Suppressor macrophage treated with lipopolysaccharide for 4 hours (primary cell): ENCODE data around the gene MRPL57.
"Not testable (repeated sequence)": the region's sequence is repeated elsewhere in the genome, so short reads cannot be mapped to it uniquely, and the experiment has no call there.

Source experiments
- DNase-seq: peaks from one replicate; pipeline ENCODE4 v3.0.0-alpha.2; 2020

Gene MRPL57

DNA sequence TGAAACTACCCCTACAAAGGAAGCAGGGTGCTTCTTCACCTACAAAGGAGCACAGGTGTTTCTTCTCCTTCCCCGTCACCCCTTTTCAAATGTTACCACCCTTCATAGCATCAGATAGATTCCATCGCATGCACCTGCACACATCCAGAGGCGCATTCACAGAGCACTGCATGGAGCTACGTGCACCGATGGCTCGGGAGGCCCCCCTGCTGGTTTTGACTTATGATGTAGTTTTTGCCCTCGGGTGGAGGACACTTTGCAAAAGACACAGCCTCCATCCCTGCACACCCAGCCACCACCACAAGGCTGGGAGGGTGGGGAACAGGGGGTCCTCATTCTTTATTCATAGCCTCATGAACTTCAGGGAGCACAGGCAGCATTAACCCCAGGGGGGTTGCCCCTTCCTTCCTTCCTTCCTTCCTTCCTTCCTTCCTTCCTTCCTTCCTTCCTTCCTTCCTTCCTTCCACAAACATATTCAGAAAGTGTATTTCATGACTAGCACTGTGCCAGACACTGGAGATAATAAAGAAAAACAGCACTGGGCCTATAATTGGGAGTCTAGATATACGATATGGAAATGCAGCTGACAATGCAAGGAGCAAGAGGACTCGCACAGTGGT is 21.3 kb downstream of the MRPL57 start:
- not testable (repeated sequence) for DNase-seq

DNA sequence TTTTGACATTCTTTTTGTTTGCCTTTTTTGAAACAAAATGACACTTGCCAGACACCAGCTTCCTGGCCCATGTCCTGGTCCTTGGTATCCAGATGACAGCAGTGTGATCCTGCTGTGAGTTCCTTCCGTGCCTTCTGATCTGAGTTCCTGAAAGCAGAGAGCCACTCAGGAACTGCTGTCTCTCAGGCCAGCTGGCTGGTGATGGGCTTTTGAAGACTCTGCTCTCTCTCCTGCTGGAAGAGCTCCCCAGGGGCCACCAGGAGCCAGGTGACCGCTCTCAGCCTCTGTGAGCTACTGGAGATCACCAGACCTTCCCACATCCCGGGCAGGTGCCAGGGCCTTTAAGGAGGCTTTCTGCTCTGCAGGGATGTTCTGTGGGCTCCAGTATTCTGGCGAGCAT is 21.9 kb downstream of the MRPL57 start:
- not testable (repeated sequence) for DNase-seq

DNA sequence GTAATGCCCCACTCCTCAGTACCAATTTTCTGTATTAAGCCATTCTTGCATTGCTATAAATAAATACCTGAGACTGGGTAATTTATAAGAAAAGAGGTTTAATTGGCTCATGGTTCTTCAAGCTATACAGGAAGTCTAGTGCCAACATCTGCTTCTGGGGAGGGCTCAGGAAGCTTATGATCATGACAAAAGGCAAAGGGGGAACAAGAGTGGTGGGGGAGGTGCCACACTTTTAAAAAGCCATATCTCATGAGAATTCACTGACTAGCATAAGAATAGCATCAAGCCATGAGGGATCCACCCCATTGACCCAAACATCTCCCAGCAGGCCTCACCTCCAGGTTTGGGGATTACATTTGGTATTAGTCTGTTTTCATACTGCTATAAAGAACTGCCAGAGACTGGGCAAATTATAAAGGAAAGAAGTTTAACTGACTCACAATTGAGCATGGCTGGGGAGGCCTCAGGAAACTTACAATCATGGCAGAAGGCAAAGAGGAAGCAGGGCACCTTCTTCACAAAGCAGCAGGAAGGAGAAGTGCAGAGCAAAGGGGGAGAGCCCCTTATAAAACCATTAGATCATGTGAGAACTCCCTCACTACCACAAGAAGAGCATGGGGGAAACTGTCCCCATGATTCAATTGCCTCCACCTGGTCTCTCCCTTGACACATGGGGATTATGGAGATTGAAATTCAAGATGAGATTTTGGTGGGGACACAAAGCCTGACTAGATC is 25.2 kb downstream of the MRPL57 start:
- DNase-seq, result not testable (repeated sequence)

DNA sequence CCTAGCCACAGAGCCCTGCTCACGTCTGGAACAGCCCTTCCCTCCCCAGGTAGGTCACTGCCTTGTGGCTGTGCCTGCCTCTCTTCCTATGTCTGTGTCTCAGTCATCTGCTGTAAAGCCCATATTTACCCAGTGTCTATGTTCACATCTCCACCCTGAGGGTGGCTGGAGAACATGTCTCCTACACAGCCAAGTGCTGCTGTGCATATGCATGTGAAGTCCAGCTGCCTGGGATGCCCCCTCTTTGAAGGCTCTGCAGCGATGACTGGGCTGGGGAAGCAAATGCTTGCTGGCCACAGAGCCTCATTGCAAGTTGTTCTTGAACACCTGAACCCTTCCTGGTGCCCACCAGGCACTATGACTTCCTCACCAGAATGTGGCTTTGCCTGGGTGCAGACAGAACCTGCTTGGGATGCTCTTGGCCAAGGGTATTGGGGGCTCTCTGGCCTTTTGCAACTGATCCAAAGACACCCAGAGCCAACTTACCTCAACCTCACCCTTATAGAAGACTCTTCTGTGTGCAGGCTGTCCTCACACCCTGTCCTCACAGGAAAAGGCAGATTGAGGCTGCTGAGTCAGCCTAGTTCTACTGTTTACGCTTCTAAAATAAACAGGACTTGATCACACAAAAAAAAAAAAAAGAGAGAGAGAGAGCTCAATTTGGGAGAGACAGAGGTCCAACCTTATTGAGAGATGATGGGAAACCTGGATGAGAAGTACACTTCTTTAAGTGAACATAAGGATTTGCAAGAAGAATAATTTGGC is 26.5 kb downstream of the MRPL57 start:
- DNase-seq, result no peak

DNA sequence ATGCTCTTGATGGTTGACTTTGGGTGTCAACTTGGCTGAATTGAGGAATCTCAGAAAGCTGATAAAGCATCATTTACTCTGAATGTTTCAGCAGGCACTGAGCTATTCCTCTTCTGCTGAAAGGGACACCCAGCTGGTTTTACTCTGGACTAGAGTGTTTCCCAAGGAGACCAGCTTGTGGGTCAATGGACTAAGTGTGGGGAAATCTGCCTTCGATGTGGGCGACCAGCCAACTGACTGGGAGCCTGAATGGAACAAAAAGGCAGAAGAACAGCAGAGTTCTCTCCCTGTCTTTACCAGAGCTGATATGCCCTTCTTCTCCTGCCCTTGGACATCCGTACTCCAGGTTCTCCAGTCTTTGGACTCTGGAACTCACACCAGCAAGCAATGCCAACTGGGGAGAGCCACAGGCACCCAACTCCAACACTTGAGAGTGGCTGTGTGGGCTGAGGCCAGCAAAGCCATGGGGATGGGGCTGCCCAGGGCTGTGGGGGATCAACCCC is 32.2 kb downstream of the MRPL57 start:
- no peak for DNase-seq

DNA sequence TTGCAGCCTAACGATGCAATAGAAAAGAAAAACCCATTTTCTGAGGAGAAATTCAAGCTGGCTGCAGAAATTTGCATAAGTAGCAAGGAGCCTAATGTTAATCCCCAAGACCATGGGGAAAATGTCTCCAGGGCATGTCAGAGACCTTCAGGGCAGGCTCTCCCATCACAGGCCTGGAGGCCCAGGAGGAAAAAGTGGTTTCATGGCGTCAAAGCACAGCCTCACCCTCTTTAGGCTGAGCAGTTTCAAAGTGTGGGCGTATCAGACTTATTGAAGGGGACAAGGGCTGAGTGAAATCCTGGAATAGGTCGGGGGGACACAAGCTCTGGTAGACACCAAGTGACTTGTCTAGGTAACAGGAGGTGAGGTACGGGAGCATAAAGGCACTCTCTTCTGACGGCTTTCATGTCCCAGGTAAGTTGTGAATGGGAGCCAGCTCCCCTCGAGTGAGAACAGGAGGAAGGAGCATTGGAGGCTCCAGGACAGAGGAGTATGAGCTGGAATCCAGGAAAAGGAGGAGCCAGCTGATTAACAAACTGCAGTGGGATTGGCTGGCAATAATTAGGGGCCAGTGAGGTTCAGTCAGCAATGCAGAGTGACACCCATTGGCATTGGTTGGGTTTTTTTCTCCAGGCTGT is 35.8 kb downstream of the MRPL57 start:
- no peak for DNase-seq

DNA sequence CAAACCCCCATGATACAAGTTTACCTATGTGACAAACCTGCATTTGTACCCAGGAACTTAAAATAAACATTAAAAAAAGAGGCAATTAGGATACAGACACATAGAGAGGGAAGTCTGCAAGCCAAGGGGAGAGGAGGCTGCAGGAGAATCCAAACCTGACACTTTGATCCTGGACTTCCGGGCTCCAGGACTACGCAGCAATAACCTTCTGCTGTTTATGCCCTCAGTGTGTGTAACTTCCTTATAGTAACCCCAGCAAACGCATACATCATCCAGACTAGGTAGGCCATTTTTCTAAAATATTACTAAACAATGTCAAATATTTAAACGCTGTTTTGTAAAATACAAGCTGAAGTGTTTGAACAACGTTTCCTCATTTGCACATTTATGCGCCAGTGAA is 39.0 kb downstream of the MRPL57 start:
- not testable (repeated sequence) for DNase-seq

DNA sequence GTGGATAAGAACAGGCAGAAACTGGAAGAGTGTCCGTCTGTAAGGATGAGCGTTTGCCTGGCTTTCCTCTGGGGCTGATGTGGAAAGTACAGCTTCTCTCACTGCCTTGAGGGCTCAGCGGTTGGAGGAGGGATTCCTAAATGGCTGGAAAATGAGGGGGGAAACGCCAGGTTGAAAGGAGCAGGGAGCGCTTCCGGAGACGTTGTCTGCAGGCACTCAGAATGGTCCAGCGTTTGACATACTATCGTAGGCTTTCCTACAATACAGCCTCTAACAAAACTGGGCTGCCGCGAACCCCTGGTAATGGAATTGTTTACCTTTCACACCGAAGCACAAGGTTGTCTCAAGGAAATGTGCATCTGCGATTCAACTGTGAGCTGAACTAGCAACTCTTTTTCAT is 39.9 kb downstream of the MRPL57 start:
- no peak for DNase-seq

DNA sequence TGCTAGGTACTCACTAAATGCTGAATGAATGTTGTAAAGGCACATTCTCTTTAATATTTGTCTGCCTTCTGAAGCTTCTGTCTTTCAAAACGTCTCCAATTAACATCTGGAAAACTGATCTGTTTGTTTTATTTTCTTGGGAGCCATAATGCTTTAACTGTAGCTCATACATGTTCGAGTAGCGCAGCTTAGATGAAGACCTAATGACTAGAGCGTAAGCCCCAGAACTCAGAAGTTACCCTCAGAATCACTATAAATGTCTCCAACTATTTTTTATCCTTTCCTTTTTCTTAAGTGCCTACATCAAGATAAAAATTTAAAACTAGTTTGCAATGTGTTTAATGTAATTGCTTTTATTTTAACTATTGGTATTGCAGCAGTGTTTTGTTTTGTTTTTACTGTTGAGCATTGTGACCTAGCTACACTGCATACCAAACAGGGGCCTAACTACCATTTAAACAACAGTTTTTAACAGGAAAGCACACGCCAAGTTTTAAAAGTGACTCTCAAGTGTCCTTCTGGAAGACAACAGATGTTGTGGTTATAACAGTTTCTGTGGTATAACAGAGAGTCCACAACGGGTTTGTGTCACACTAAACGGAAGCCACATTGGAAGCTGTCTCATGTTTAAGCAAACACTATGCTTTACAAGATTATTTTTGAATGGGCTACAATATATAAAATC is 42.0 kb downstream of the MRPL57 start:
- no peak for DNase-seq

DNA sequence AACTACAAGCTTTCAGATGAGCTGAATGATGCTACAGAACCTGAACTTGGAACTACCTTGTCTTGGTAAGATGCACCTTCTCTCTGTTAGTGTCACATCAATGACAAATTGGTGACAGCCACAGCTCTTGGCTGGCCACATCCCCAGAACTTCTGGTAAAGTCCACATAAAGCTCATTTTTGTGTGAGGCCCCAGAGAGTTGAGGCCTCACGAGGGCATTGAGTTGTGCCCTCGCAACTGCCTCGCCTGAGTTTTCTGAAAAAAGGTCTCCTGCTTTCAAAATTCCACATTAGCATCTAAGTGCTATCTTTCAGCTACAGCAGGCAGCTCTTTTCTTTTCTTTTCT is 42.6 kb downstream of the MRPL57 start:
- no peak for DNase-seq

DNA sequence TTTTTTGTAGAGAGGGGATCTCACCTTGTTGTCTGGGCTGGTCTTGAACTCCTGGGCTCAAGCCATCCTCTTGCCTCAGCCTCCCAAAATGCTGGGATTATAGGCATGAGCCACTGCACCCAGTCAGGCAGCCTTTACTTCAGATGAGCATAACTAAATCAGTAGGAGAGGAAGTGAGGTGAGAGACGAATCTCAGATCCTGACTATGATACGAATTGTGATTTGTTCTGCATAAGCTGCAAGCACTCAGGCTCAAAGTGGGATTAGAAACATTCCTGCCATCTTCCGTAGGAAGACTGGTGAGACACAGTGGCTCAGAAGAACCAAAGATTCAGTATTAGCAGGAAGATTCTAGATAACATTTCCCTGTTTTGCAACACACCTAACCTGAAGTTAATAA is 43.3 kb downstream of the MRPL57 start:
- not testable (repeated sequence) for DNase-seq

DNA sequence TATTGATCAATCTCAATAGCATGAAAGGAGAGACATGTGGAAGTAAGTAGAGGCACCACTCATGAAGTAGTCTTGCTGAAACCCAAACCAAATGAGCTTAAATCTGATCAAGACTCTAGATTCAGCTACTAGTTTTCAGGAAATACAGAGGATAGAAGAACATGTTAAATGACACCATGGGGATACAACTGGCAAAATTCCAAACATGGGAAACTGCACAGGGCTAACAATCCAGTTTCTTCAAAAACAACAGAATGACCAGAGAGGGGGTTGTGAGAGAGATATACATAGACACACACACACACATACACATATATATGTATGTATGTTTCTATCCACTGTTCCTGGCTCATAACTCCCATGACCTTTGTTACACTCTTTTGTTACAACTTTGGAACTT is 44.8 kb downstream of the MRPL57 start:
- DNase-seq, result no peak

DNA sequence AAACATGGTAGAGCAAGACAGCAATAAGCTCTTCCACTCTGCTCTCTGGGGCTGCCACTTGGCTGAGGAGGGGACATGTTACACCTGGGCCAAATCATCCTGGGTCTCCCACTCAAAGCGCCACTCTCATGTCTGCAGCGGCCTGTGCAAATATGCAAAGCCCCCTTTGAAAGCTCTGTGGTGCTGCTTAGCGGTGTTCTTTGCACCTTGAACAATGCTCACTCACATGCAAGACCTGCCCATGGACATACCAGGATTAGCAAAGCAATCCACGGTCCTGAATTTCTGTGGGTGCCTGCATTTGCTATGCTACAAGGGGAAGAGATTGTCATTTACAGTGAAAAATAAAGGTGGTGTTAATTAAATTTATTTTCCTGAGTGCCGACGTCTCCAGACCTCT is 48.6 kb downstream of the MRPL57 start:
- no peak for DNase-seq

DNA sequence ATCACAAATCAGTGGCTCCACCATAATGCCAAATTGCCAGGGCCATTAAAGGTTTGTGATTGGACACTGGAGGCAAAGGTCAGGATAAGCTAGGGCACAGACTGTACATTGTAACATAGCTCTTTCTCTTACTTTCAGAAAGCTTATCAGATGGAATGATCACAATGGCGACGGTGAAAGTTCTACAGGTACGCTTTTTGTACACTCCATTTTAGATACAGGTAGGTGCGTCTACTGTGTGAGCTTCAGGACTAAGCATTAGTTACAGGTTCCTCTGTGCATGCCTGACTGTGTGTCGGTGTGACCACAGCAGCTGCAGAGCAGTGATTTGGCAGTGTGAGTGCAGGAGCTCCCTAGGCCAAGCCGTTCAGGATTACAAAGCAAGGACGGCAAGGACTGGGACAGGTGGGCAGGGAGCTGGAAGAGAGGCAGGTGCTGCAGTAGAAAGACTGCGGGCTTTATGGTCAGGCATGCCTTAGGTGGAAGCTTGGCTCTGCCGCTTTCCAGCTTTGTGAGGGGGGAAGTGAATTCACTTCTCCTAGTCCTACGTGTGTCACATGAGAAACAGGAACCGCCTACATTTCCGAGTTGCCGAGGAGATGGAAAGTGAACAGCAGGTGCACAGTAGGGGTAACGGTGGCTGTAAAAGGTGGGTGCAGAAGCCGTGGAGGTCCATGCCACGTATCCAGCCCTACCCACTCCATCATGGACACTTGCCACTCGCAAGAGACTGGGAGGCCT is 49.6 kb downstream of the MRPL57 start:
- DNase-seq, result no peak

DNA sequence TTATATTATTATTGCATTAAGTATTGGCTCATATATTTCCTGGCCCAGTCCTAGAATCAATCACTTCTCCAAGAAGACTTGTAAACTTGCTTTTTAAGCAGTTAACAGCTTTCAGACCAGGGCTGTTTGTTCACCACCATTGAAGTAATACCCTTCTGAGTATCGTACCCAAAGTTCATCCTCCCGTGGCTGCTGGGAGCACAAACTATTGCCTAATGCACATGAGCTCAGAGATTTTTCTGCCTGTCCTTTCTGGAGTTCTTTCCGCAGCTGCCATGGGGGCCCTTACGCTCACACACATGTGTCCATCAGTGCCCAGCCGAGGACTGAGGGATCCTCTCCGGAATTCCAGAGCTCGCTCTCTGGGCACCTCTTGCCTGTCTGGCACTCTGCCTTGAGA is 51.5 kb downstream of the MRPL57 start:
- DNase-seq, result no peak
